Trophoblast cell (in vitro differentiated cells and primary cell): ENCODE data around the gene NRCAM.
A peak's percentile ranks its signal among the peaks of the same experiment; 100 is the strongest.

Experiments
- DNase-seq, 2 donors: peaks; one replicate each; pipeline ENCODE4 v3.0.0-alpha.2; 2016
- H2AFZ ChIP-seq: 2 replicates; pipeline ENCODE4 v1.6.1; 2013; ENCODE audit warnings: low read length, moderate library complexity, mild to moderate bottlenecking; ENCODE audit not compliant: insufficient read depth, poor library complexity
- H2AK5ac ChIP-seq: 2 replicates; pipeline ENCODE4 v1.6.1; 2013; ENCODE audit warnings: mild to moderate bottlenecking, low read length
- H2BK120ac ChIP-seq: 2 replicates; pipeline ENCODE4 v1.6.1; 2013; ENCODE audit warnings: low read length, mild to moderate bottlenecking, moderate library complexity; ENCODE audit not compliant: insufficient read depth, poor library complexity
- H2BK12ac ChIP-seq: 2 replicates; pipeline ENCODE4 v1.6.1; 2013; ENCODE audit warnings: mild to moderate bottlenecking, low read length, moderate library complexity
- H2BK5ac ChIP-seq: 2 replicates; pipeline ENCODE4 v1.6.1; 2013; ENCODE audit warnings: low read length, low read depth, moderate library complexity, mild to moderate bottlenecking; ENCODE audit not compliant: poor library complexity
- H3K14ac ChIP-seq: 2 replicates; pipeline ENCODE4 v1.6.1; 2013; ENCODE audit warnings: mild to moderate bottlenecking, low read length
- H3K18ac ChIP-seq: 2 replicates; pipeline ENCODE4 v1.6.1; 2013; ENCODE audit warnings: mild to moderate bottlenecking, low read length
- H3K23ac ChIP-seq: 2 replicates; pipeline ENCODE4 v1.6.1; 2013; ENCODE audit warnings: low read length
- H3K27ac ChIP-seq: 2 replicates; pipeline ENCODE4 v1.5.1; 2013; ENCODE audit warnings: low read depth, mild to moderate bottlenecking, inconsistent platforms, low read length, moderate library complexity
- H3K27me3 ChIP-seq: 2 replicates; pipeline ENCODE4 v1.6.1; 2013; ENCODE audit warnings: inconsistent platforms, mild to moderate bottlenecking, low read length, moderate library complexity; ENCODE audit not compliant: insufficient read depth
- H3K36me3 ChIP-seq, 2 experiments: 1 replicate in 1 of 2; 2 replicates in 1 of 2; pipeline ENCODE4 v1.6.1; 2013; ENCODE audit warnings: low read length in 2 of 2, mild to moderate bottlenecking in 2 of 2, moderate library complexity in 1 of 2; ENCODE audit not compliant: insufficient read depth in 2 of 2, control insufficient read depth in 1 of 2
- H3K4ac ChIP-seq: 2 replicates; pipeline ENCODE4 v1.6.1; 2013; ENCODE audit warnings: low read depth, mild to moderate bottlenecking, low read length, moderate library complexity
- H3K4me1 ChIP-seq, 2 experiments: 1 replicate in 1 of 2; 2 replicates in 1 of 2; pipeline ENCODE4 v1.6.1; 2013; ENCODE audit warnings: low read length in 2 of 2, mild to moderate bottlenecking in 2 of 2, moderate library complexity in 1 of 2; ENCODE audit not compliant: insufficient read depth in 2 of 2, control insufficient read depth in 1 of 2
- H3K4me2 ChIP-seq: 2 replicates; pipeline ENCODE4 v1.6.1; 2013; ENCODE audit warnings: inconsistent platforms, mild to moderate bottlenecking, low read length, moderate library complexity
- H3K4me3 ChIP-seq: 2 replicates; pipeline ENCODE4 v1.5.1; 2013; ENCODE audit warnings: mild to moderate bottlenecking, low read depth, low read length, inconsistent platforms
- H3K79me1 ChIP-seq: one replicate; pipeline ENCODE4 v1.6.1; 2013; ENCODE audit warnings: low read length
- H3K79me2 ChIP-seq: 2 replicates; pipeline ENCODE4 v1.6.1; 2013; ENCODE audit warnings: low read length, mild to moderate bottlenecking; ENCODE audit not compliant: control insufficient read depth, insufficient read depth, poor library complexity
- H3K9ac ChIP-seq: 2 replicates; pipeline ENCODE4 v1.6.1; 2013; ENCODE audit warnings: mild to moderate bottlenecking, low read length
- H3K9me3 ChIP-seq: 2 replicates; pipeline ENCODE4 v1.6.1; 2013; ENCODE audit warnings: low read depth, mild to moderate bottlenecking, control low read depth, inconsistent platforms, low read length; ENCODE audit not compliant: insufficient read depth
- H4K12ac ChIP-seq: 2 replicates; pipeline ENCODE4 v1.6.1; 2013; ENCODE audit warnings: low read depth, mild to moderate bottlenecking, low read length, moderate library complexity
- H4K8ac ChIP-seq: 2 replicates; pipeline ENCODE4 v1.6.1; 2013; ENCODE audit warnings: low read depth, mild to moderate bottlenecking, low read length, moderate library complexity
- H4K91ac ChIP-seq: one replicate; pipeline ENCODE4 v1.6.1; 2013; ENCODE audit warnings: low read depth, mild to moderate bottlenecking, low read length, moderate library complexity
- WGBS: extraction: QIAGEN DNeasy Blood & Tissue Kit; methylation state at CpG from one replicate; pipeline ENCODE4 v1.1.7; 2013; ENCODE audit warnings: missing lambda C conversion rate; ENCODE audit not compliant: insufficient read length, insufficient coverage; ENCODE audit errors: extremely low coverage; 5-methylcytosine and 5-hydroxymethylcytosine counted together

The NRCAM gene

GRCh38 chr7:108164342-108164741 is 291.9 kb downstream of the NRCAM start:
- Histone ChIP-seq H2AFZ (no peak overlapping the region), H4K8ac (no peak overlapping the region), H3K4me1 (no peaks in the 10 kb centered on the region), H3K27ac (no peak overlapping the region), H3K79me1 (no peaks in the 10 kb centered on the region), H3K4ac (no peak overlapping the region), H2BK120ac (no peak overlapping the region), H3K4me2 (no peak overlapping the region), H3K79me2 (no peaks in the 10 kb centered on the region), H3K36me3 (no peaks in the 10 kb centered on the region), H3K23ac (no peak overlapping the region), H4K91ac (no peak overlapping the region), H3K14ac (no peak overlapping the region), H3K27me3 (no peaks in the 10 kb centered on the region), H3K18ac (no peak overlapping the region), H3K9me3 (no peaks in the 10 kb centered on the region), H3K4me3 (no peak overlapping the region), H3K9ac (no peak overlapping the region), H4K12ac (no peak overlapping the region), H2BK5ac (no peak overlapping the region), H2BK12ac (no peak overlapping the region), H2AK5ac (no peak overlapping the region)
- no peak for DNase-seq
- WGBS, result no CpG with 5 or more reads among the region's 6 CpGs

- DNase-seq, result no peak
- Histone ChIP-seq H3K18ac (no peak overlapping the region), H3K27me3 (no peaks in the 10 kb centered on the region), H3K9ac (no peak overlapping the region), H3K79me1 (no peaks in the 10 kb centered on the region), H3K4me3 (no peak overlapping the region), H4K12ac (no peak overlapping the region), H3K14ac (no peak overlapping the region), H3K4ac (no peak overlapping the region), H2AK5ac (no peak overlapping the region), H3K4me2 (no peak overlapping the region), H3K79me2 (no peaks in the 10 kb centered on the region), H3K4me1 (no peaks in the 10 kb centered on the region), H4K91ac (no peak overlapping the region), H3K36me3 (no peaks in the 10 kb centered on the region), H2BK5ac (no peak overlapping the region), H4K8ac (no peak overlapping the region), H2BK12ac (no peak overlapping the region), H3K27ac (no peak overlapping the region), H3K23ac (no peak overlapping the region), H2AFZ (no peak overlapping the region), H3K9me3 (no peaks in the 10 kb centered on the region), H2BK120ac (no peak overlapping the region)
- no CpG with 5 or more reads among the region's 1 CpG for WGBS
These were observed 297.5 kb downstream of the NRCAM start for GRCh38 chr7:108158776-108159175.

- no peaks in the 10 kb centered on the region for H3K36me3 ChIP-seq
- H3K79me1 ChIP-seq, result no peaks in the 10 kb centered on the region
- H3K9me3 ChIP-seq, result no peaks in the 10 kb centered on the region
- no peak overlapping the region for H3K23ac ChIP-seq
- H2AK5ac ChIP-seq, result no peak overlapping the region
- H3K27ac ChIP-seq, result no peak overlapping the region
- no peak overlapping the region for H2BK120ac ChIP-seq
- H3K4me1 ChIP-seq, result no peaks in the 10 kb centered on the region
- H3K79me2 ChIP-seq, result no peaks in the 10 kb centered on the region
- H3K14ac ChIP-seq, result no peak overlapping the region
- H4K91ac ChIP-seq, result no peak overlapping the region
- DNase-seq, result peak in 1 of 2 donors; percentile 16
- H2AFZ ChIP-seq, result no peak overlapping the region
- no CpG with 5 or more reads among the region's 4 CpGs for WGBS
- H3K4me3 ChIP-seq, result no peak overlapping the region
- no peak overlapping the region for H3K9ac ChIP-seq
- no peak overlapping the region for H2BK12ac ChIP-seq
- H3K18ac ChIP-seq, result no peak overlapping the region
- no peak overlapping the region for H3K4ac ChIP-seq
- H4K8ac ChIP-seq, result no peak overlapping the region
- H2BK5ac ChIP-seq, result no peak overlapping the region
- no peak overlapping the region for H3K4me2 ChIP-seq
- H4K12ac ChIP-seq, result no peak overlapping the region
- H3K27me3 ChIP-seq, result no peaks in the 10 kb centered on the region
These were observed 298.5 kb downstream of the NRCAM start for GRCh38 chr7:108157606-108158335.

- Histone ChIP-seq H3K36me3 (no peaks in the 10 kb centered on the region), H4K8ac (no peak overlapping the region), H3K4me1 (no peaks in the 10 kb centered on the region), H3K9ac (no peak overlapping the region), H3K27me3 (no peaks in the 10 kb centered on the region), H3K4ac (no peak overlapping the region), H3K23ac (no peak overlapping the region), H3K18ac (no peak overlapping the region), H3K9me3 (no peaks in the 10 kb centered on the region), H3K4me3 (no peak overlapping the region), H2BK5ac (no peak overlapping the region), H3K79me1 (no peaks in the 10 kb centered on the region), H3K79me2 (no peaks in the 10 kb centered on the region), H4K91ac (no peak overlapping the region), H2AK5ac (no peak overlapping the region), H3K14ac (no peak overlapping the region), H2BK12ac (no peak overlapping the region), H3K4me2 (no peak overlapping the region), H4K12ac (no peak overlapping the region), H3K27ac (no peak overlapping the region), H2BK120ac (no peak overlapping the region), H2AFZ (no peak overlapping the region)
- DNase-seq, result no peak
- WGBS, result no CpG with 5 or more reads among the region's 3 CpGs
These were observed 299.2 kb downstream of the NRCAM start for GRCh38 chr7:108156897-108157605.
